Colonic mucosa (tissue), 4 donors: ENCODE measurements around the gene TEX22. TPM values are rescaled to one million over a fixed set of nuclear protein-coding genes. Genes with fewer than 3 reads are reported as not detected.

Source experiments
- DNase-seq: peaks from one replicate; pipeline ENCODE4 v3.0.0-alpha.2; 2020
- H3K27ac ChIP-seq: fragments of 200-600 bp; one replicate; pipeline ENCODE4 v1.8.0; 2021
- H3K27me3 ChIP-seq: fragments of 200-600 bp; one replicate; pipeline ENCODE4 v1.8.0; 2021
- H3K36me3 ChIP-seq: fragments of 200-600 bp; one replicate; pipeline ENCODE4 v1.8.0; 2021
- H3K4me1 ChIP-seq: fragments of 200-600 bp; one replicate; pipeline ENCODE4 v1.8.0; 2021; ENCODE audit warnings: mild to moderate bottlenecking
- H3K4me3 ChIP-seq: fragments of 200-600 bp; one replicate; pipeline ENCODE4 v1.8.0; 2021
- H3K9ac ChIP-seq, 2 donors: one replicate each; pipeline ENCODE4 v1.7.0; 2013; ENCODE audit warnings: control low read depth in 2 of 2, low read depth in 2 of 2, low read length in 2 of 2
- H3K9me3 ChIP-seq: fragments of 200-600 bp; one replicate; pipeline ENCODE4 v1.8.0; 2021
- intact Hi-C: fragments of 100-400 bp; cut with DNase I; formaldehyde crosslinking; loops from one replicate; pipeline ENCODE4 v1.14.1; 2022
- total RNA-seq, 2 donors: library from RNA; stranded (reverse); fragmentation: NEBNext Ultra II Directional in 1 of 2; extraction: Animal tissue kit (Norgen Biotek cat#: 25700) in 1 of 2; gene quantifications; one replicate each; pipeline ENCODE4 v1.2.1, GENCODE V29; 2021
- TF ChIP-seq, protein P1 (sequence below): fragments of 200-600 bp; IDR thresholded peaks from one replicate; pipeline ENCODE4 v1.8.0; 2022; ENCODE audit warnings: antibody characterized with exemption, mild to moderate bottlenecking
- donor health status: healthy.
- donor health status: DM: no; HTN: no; CAD: no.
- donor health status: DM: no; HTN: no; CAD: no.

Gene TEX22
- 1 to 10 TPM; 1.4 to 2.4 TPM for total RNA-seq

DNA sequence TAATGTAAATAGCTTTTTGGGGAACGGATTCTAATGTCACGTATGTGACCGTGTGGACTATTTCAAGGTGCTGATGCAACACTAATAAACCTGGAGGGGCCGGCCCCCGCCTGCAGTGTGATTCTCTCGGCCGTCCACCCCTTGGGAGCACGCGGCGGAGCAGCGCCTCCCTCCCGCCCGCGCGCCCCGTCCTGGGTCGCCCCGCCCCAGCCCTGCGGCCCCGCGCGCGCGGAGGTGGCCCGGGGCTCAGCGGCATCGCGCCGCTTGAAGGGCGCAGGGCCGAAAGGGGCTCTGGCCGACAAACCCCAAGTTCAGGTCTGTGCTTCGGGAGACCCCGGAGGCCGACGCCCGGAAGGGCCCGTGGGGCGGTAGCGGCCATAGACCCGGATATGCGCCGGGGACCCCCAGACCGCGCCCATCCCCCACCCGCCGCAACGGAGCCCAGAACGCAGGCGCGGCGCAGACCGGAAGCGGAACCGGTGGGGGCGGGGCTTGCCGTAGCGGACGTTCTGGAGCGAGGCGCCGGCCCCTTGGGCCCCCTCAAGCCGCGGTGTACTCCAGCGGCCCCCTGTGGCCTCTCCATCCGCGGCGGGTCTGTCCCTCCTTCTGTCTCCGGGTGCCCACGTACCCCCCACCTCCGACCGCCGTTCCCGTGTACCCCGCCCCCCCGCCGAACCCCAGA lies at the start of gene TEX22:
Gene TEX22, plus strand, starts transcription at position 495 of the 682 bp plus-strand sequence. CDS start 803 bp downstream, outside the sequence.
- Histone ChIP-seq H3K9ac (peak within 1 kb of the TSS; percentile 72 to 94), H3K27ac (peak within 1 kb of the TSS; percentile 73), H3K36me3 (no peaks in the 10 kb centered on the region), H3K4me1 (peaks cover 4% of the 10 kb centered on the region), H3K9me3 (no peaks in the 10 kb centered on the region), H3K4me3 (peak within 1 kb of the TSS; percentile 74), H3K27me3 (no peaks in the 10 kb centered on the region)
- TF ChIP-seq, protein P1, sequence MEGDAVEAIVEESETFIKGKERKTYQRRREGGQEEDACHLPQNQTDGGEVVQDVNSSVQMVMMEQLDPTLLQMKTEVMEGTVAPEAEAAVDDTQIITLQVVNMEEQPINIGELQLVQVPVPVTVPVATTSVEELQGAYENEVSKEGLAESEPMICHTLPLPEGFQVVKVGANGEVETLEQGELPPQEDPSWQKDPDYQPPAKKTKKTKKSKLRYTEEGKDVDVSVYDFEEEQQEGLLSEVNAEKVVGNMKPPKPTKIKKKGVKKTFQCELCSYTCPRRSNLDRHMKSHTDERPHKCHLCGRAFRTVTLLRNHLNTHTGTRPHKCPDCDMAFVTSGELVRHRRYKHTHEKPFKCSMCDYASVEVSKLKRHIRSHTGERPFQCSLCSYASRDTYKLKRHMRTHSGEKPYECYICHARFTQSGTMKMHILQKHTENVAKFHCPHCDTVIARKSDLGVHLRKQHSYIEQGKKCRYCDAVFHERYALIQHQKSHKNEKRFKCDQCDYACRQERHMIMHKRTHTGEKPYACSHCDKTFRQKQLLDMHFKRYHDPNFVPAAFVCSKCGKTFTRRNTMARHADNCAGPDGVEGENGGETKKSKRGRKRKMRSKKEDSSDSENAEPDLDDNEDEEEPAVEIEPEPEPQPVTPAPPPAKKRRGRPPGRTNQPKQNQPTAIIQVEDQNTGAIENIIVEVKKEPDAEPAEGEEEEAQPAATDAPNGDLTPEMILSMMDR, result no peak
- intact Hi-C loops, result no loop called here
- peak; percentile 92 for DNase-seq

DNA sequence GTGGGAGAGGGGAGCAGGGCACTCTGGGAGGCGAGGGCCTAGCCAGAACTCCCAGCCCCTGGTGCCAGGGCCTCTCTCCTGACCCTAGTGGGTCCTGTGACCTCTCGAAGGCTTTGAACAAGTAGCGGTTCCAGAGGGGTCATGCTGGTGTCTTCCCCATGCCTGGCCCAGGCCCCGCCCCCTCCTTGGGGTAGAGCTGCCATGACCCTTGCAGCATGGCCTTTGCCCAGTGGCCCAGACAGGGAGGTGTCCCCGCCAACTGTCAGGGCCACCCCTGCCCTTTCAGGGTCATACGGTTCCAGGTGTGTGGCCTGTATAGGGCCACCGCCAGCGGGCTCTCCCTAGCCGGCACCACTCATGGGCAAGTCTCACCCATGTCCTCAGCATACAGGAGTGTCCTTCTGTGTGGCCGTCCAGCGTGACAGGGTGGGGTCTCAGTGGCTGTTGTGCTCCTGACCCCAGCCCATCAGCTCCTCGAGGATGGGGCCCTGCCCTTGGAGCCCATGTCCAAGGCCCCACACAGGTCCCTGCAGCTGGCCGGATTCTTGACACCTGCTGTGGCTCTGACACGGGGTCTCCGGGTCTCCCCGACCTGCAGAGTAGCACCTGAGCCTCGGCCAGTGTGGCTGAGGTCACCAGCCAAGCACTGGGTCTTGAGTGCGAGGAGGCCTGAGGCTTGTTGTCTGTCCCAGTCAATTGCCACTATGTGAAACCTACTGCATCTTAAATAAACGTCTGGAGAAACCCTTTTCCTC lies 49.2 kb upstream of the TEX22 start:
- Histone ChIP-seq H3K27me3 (no peaks in the 10 kb centered on the region), H3K4me1 (no peaks in the 10 kb centered on the region), H3K4me3 (no peak overlapping the region), H3K9ac (no peak overlapping the region), H3K36me3 (no peaks in the 10 kb centered on the region), H3K27ac (no peak overlapping the region), H3K9me3 (no peaks in the 10 kb centered on the region)
- intact Hi-C loops, result no loop called here
- no peak for DNase-seq
- TF ChIP-seq, protein P1, result no peak

- TF ChIP-seq, protein P1, result no peak
- H3K9me3 ChIP-seq, result no peaks in the 10 kb centered on the region
- intact Hi-C loops, result loop anchor here (10.0 kb wide), 1 partner anchor 65 kb away; no protein-coding TSS in a partner anchor
- no peaks in the 10 kb centered on the region for H3K4me1 ChIP-seq
- H3K36me3 ChIP-seq, result no peaks in the 10 kb centered on the region
- no peak overlapping the region for H3K27ac ChIP-seq
- H3K27me3 ChIP-seq, result no peaks in the 10 kb centered on the region
- H3K9ac ChIP-seq, result no peak overlapping the region
- DNase-seq, result no peak
- H3K4me3 ChIP-seq, result no peak overlapping the region
Observed at GRCh38 chr14:105349992-105350391, 48.3 kb upstream of the TEX22 start.

DNA sequence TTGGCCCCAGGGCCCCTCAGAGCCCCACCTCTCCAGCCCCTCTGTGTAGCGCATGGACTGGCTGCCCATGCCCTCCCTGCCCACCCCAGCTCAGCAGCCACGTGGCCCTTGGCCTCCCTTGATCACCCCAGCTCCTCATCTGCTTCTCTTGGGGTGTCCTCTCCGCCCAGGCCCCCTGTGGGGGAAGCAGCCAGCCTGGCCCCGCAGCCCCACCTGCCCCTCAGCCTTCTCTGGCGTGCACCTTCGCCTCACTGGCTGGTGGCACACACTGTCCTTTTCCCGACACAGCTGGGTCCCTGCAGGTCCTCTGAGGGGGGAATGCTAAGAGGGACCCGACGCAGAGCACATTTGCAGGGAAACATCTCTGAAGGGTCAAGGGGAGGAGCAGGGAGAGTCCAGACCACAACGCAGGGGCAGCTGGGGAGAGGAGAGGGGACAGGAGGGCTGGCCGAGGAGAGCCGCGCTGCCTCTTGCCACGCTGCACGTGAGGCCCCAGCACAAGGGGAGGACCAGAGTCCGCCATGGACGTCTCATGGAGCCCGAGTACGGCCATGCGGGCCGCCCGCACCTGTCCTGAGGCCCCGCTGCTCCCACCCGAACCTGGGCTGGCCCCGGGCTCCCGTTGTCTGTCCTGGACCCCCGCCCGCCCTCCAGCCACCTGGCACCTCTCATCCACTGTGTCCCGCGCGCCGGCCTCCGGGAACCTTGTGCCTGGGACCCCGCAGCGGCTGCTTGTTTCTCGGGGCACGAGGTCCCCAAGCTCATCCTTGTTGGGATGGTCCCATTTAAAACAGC lies 47.7 kb upstream of the TEX22 start:
- TF ChIP-seq, protein P1, result no peak
- Histone ChIP-seq H3K9ac (no peak overlapping the region), H3K9me3 (no peaks in the 10 kb centered on the region), H3K4me1 (no peaks in the 10 kb centered on the region), H3K4me3 (no peak overlapping the region), H3K27me3 (no peaks in the 10 kb centered on the region), H3K27ac (no peak overlapping the region), H3K36me3 (no peaks in the 10 kb centered on the region)
- DNase-seq, result no peak
- intact Hi-C loops, result loop anchor here (10.0 kb wide), 1 partner anchor 66 kb away; no protein-coding TSS in a partner anchor

GRCh38 chr14:105351410-105351809 lies 46.9 kb upstream of the TEX22 start:
- Histone ChIP-seq H3K27me3 (no peaks in the 10 kb centered on the region), H3K4me1 (no peaks in the 10 kb centered on the region), H3K36me3 (no peaks in the 10 kb centered on the region), H3K9ac (no peak overlapping the region), H3K4me3 (no peak overlapping the region), H3K27ac (no peak overlapping the region), H3K9me3 (no peaks in the 10 kb centered on the region)
- no peak for DNase-seq
- TF ChIP-seq, protein P1, result no peak
- intact Hi-C loops, result loop anchor here (10.0 kb wide), 1 partner anchor 67 kb away; no protein-coding TSS in a partner anchor
